Fibroblast of skin of abdomen (primary cell): ENCODE measurements around the gene TTC28.

Experiments
- DNase-seq: peaks from one replicate; pipeline ENCODE4 v3.0.0-alpha.2; 2013

TTC28 gene

DNA sequence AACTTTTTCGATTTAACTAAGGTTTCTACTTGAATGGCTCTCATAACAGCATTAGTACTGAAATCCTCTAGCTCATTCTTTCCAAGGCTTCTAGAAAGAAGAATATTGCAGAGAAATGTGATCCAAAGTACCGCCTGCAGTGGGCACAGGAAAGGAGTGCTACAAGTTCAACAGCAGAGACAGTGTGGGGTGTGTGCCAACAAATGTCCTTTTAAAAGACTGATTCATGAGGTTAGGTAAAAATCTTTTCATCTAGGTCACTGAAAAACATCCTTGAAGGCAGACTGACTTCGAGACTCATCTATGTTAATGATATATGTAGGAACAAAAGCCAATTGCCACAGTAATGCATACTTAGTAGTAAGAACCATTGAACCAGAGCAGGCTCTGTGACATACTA is 411.5 kb downstream of the TTC28 start:
- no peak for DNase-seq

GRCh38 chr22:28260619-28261018 is 419.0 kb downstream of the TTC28 start:
- no peak for DNase-seq

DNA sequence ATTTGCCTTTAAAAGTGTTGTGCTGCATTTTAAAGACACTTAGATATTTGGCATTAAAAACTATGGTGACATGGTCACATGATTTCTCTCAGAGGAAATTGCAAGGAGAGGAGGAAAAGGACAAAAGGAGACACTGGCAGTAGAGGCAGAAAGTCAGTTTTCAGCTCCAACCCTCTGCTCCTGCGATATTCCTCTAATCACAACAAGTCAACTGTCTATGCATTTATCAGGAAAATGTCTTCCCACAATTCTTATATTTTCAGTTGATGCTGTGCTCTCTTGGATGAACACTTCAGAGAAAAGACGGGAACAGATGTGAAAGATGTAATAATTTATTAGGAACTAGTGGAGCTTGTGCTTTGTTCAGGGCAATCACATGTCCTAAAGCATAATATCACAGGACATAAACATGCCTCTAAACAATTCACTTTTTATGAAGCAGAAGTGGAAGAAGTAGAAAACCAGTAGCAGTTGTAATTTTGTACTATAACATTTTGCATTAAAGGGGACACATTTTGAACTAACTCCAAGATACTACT is 419.8 kb downstream of the TTC28 start:
- DNase-seq, result no peak

DNA sequence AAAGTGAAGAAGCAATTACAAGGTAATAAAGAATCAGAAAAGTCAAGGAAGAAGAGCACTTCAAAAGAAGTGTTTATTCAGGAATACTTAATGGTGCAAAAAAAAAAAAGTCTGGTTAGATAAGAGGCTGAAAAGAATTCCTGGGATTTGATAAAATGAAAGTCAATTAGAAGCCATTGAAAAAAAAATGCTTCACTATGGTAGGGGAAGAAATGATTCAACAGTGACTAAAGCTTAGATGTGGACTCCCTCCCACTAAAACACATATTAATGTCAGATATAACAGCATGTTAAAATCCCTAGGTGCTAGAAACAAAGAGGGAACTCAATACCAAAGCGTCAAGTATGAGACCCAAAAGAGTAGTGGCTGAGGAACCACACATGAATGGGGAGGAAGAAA is 425.2 kb downstream of the TTC28 start:
- no peak for DNase-seq

GRCh38 chr22:28252539-28252938 is 427.1 kb downstream of the TTC28 start:
- no peak for DNase-seq

- no peak for DNase-seq
Observed at GRCh38 chr22:28250036-28250695, 429.5 kb downstream of the TTC28 start.

DNA sequence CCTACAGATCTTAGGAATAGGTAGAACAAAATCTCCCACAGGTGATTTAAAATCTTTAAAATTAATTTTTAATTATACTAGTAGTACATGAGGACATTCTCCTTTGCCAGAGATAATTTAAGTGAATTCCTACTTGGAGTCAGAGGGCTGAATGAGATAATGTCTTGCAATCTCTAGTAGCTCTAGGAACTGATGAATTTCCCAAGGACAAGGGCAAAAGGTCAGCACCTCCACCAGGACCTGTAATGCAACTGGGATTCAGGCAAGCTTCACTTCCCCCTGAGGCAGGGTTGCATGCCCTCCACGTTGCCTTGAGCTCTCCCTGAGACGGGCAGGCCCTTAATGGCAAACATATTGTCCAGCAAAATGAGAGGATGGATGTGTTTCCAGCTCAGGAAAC is 430.2 kb downstream of the TTC28 start:
- DNase-seq, result no peak

- no peak for DNase-seq
Observed at GRCh38 chr22:28247667-28248363, 431.8 kb downstream of the TTC28 start.

DNA sequence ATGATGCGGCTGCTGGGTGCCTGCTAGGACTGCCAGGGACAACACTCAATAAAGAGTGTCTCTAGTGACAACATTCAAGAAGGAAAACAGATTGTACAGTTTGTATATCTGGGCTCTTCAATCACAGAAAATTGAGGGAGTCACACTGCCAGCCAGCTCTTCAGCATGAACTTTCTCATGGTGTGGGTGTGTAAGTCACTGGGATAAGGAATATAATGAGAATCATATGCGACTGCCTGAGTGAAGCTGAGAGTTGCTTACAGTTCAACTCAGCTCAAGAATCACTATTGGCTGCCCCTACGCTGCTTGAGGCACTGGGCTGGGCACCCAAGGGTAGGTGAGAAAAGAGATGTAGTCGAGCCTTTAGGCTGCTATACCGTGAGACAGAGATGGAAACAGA is 432.5 kb downstream of the TTC28 start:
- peak; percentile 74 for DNase-seq

DNA sequence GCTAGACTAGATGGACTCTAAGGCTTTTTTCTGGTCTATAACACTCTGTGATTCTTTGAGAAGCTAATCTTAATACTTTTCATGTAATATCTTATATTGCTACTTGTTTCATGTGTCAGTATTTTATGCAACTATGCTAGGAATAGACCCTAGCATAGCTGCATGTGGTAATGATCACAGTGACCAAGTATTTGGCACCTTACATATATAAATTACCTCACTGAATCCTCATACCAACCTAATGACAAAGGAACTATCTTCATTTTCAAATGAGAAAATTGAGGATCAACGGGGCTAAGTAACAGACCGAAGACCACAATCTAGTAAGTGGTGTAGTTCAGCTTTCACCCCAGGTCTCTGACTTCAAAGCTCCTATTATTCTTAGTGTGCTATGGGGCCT is 433.2 kb downstream of the TTC28 start:
- peak; percentile 95 for DNase-seq

GRCh38 chr22:28245579-28246224 is 433.9 kb downstream of the TTC28 start:
- DNase-seq, result no peak

GRCh38 chr22:28244757-28245156 is 434.9 kb downstream of the TTC28 start:
- no peak for DNase-seq

DNA sequence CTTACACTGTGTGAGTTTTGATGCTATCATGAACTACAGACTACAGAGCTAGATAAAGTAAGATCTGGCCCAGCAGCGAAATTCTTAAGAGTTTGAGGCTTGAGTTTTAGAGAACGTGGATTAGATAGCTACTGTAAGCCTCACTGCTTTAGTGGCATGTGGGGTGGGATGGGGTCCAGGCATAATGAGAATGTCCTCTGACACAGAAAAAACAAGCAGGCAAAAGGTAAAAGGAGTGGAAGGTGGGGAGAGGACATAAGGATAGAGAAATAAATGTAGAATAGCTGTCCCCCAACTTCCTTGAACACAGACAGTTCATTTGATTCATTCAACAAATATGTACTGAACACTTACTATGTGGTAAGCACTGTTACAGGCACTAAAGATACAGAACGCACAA is 436.1 kb downstream of the TTC28 start:
- DNase-seq, result peak; percentile 53

GRCh38 chr22:28241656-28242290 is 437.9 kb downstream of the TTC28 start:
- no peak for DNase-seq

DNA sequence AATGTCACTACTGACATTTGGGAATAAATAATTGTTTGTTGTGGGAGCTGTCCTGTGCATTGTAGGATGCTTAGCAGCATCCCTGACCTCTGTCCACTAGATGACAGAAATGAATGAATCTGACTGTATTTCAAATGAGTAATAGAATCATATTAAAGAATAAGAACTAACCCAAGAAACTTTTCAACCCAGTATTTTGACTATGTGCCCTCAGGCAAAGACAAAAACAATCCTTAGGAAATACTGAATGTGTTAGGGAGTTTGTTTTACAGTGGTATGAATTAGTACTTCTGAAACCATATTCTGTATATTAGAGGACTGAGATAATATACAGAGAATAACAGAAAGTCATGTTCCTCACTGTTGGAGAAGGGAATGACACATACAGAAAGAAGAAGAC is 439.7 kb downstream of the TTC28 start:
- DNase-seq, result no peak

DNA sequence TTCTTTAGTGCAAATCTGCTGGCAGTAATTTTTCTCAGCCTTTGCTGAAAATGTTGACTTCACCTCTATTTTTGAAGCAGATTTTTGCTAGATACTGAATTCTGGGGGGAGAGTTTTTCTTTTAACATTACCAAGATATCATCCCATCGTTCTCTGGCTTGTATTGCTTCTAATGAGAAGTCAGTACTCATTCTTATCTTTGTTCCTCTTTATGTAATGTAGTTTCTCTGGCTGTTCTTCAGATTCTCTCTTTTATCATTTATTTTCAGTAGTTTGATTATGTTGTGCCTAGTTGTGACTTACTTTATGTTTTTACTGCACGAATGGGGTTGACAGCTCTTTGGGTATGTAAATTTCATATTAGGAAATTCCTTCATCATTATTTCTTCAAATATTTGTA is 441.9 kb downstream of the TTC28 start:
- DNase-seq, result no peak

DNA sequence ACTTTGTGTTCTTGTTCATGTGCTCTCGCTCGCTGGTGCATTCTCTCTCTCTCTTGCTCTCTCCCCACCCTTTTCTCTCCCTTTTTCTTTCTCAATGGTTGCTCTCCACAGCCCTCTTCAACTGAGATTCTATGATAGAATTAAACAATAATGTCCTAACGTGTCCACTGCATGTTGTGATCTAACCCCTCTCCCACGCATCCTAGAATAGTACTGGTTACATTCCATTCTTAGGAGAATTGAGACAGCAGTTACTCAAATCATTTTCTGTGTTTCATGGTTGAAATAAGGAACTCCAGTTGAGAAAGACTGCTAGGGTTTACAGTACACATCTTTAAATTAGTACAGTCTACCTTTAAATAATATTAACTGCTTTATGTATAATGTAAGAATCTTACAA is 442.5 kb downstream of the TTC28 start:
- DNase-seq, result no peak

DNA sequence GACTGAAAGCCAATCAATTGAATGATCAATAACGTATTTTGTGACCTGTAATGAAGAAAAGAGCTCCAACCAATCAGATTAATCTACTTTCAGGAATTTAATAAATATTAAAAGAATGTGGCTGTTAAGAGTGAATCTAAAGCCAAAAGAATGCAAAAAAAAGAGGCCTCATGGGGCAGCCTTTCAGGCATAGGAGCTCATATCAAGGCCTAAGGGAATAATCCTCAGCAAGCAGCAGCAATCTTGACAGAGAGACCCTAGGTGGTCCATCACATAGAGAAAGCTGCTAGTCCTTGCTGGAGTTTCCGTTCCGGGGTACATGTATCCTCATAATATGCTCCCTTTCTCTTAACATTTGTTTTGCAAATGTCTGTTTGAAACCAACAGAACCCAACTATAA is 447.4 kb downstream of the TTC28 start:
- peak; percentile 50 for DNase-seq

DNA sequence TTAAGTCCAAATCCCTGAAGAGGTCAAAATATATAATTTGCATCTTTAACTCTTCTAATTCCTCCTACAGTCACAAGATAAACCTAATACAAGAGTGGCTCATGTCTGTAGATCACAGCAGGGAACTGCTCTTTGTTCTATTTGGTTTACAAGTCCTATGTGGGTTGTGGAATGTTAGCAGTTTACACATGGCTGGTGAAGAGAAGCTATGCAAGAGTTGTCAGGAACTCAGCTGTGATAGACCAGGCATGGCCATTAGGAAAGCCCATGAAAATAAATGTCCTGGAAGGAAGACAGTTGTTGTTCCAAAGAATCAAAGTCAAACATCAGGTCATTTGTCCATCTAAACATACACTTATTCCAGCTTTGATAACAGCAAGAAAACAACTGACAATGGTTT is 448.2 kb downstream of the TTC28 start:
- peak; percentile 68 for DNase-seq

- peak; percentile 67 for DNase-seq
Observed at GRCh38 chr22:28230671-28231070, 449.0 kb downstream of the TTC28 start.

GRCh38 chr22:28229566-28230485 is 449.8 kb downstream of the TTC28 start:
- DNase-seq, result peak; percentile 86

DNA sequence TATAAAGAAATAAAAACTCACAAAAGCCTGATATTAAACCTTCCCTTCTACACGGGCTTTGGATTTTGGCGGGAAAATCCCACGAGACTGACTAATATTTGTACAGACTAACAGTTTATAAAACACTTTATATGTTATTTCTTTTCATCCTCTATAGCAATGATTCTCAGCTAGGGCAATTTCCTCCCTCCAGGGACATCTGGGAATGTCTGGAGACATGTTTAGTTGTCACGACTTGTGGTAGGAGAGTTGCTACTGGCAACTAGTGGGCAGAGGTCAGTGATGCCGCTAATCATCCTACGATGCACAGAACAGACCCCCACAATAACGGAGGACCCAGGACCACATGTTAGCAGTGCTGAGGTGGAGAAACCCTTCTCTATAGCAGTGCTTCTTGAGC is 455.8 kb downstream of the TTC28 start:
- DNase-seq, result no peak
